ENCODE data around the gene LRCH3. TPM values are rescaled to one million over a fixed set of nuclear protein-coding genes. Genes with fewer than 3 reads are reported as not detected.
A peak's percentile ranks its signal among the peaks of the same experiment; 100 is the strongest.

Gene LRCH3
- total and polyA plus RNA-seq, 9 of the 15 experiments (the other 6 are each of a cell fraction or from before 2014, with no cell fraction given) = 4.6 to 75.3 (median 30.3) TPM

DNA sequence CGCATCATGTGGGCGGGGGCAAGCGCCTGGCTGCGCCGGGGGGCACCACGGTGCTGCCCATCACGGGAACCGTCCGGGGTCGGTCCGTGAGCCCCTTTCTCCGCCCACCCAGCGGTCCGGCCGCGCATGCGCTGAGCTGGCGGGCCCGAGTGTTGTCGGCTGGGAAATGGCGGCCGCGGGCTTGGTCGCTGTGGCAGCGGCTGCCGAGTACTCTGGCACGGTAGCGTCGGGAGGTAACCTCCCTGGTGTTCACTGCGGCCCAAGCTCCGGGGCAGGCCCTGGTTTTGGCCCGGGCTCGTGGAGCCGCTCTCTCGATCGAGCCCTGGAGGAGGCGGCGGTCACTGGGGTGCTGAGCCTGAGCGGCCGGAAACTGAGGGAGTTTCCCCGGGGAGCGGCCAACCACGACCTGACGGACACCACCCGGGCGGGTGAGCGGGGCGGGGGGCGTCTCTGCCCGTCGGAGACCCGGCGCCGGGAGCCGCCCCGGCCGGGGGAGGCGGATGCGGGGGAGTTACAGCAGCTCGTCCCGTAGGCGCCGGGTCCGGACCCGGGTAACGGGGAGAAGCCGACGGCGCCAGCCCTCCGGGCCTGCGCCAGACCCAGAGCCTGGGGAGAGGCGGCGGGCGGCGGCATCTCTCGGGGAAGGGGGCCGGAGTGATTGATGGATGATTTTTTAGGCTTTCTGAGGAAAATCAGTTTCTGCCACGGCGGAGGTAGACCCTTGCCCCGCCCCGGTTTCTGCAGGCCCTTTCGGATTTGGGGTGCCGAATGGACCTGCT lies at the start of gene LRCH3 (continued):
- peak; percentile 76 for TF ChIP-seq FUS (optimal IDR thresholded peaks at IDR 0.05; ENCODE audit: low read depth, low read length)
- no peak for TF ChIP-seq THRAP3 (IDR thresholded peaks at IDR 0.05; ENCODE audit: borderline replicate concordance)
- TF ChIP-seq, protein P1, sequence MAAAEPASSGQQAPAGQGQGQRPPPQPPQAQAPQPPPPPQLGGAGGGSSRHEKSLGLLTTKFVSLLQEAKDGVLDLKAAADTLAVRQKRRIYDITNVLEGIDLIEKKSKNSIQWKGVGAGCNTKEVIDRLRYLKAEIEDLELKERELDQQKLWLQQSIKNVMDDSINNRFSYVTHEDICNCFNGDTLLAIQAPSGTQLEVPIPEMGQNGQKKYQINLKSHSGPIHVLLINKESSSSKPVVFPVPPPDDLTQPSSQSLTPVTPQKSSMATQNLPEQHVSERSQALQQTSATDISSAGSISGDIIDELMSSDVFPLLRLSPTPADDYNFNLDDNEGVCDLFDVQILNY (CRISPR knock-in tag; IDR thresholded peaks at IDR 0.05) = 0 out of 2 replicates have a peak, but pooled peaks have one; percentile 21
- peak; percentile 93 for TF ChIP-seq TBP (optimal IDR thresholded peaks at IDR 0.05; ENCODE audit: low read depth, low read length)
- TF ChIP-seq NONO (IDR thresholded peaks at IDR 0.05; ENCODE audit: low read depth in 2 of 2, low read length in 1 of 2) = peak in 1 of 2 experiments; percentile 90; a peak in 3 of 4 replicates
- 0 out of 2 replicates have a peak, but pooled peaks have one; percentile 76 for TF ChIP-seq CBX1 (IDR thresholded peaks at IDR 0.05; ENCODE audit: low read depth)
- TF ChIP-seq CAMTA2 (CRISPR knock-in tag; conservative IDR thresholded peaks at IDR 0.05) = 0 out of 2 replicates have a peak, but pooled peaks have one; percentile 34
- TF ChIP-seq, protein P2, sequence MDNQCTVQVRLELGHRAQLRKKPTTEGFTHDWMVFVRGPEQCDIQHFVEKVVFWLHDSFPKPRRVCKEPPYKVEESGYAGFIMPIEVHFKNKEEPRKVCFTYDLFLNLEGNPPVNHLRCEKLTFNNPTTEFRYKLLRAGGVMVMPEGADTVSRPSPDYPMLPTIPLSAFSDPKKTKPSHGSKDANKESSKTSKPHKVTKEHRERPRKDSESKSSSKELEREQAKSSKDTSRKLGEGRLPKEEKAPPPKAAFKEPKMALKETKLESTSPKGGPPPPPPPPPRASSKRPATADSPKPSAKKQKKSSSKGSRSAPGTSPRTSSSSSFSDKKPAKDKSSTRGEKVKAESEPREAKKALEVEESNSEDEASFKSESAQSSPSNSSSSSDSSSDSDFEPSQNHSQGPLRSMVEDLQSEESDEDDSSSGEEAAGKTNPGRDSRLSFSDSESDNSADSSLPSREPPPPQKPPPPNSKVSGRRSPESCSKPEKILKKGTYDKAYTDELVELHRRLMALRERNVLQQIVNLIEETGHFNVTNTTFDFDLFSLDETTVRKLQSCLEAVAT (IDR thresholded peaks at IDR 0.05) = peak in 1 of 2 experiments; percentile 23; a peak in 1 of 4 replicates
- TF ChIP-seq, protein P3, sequence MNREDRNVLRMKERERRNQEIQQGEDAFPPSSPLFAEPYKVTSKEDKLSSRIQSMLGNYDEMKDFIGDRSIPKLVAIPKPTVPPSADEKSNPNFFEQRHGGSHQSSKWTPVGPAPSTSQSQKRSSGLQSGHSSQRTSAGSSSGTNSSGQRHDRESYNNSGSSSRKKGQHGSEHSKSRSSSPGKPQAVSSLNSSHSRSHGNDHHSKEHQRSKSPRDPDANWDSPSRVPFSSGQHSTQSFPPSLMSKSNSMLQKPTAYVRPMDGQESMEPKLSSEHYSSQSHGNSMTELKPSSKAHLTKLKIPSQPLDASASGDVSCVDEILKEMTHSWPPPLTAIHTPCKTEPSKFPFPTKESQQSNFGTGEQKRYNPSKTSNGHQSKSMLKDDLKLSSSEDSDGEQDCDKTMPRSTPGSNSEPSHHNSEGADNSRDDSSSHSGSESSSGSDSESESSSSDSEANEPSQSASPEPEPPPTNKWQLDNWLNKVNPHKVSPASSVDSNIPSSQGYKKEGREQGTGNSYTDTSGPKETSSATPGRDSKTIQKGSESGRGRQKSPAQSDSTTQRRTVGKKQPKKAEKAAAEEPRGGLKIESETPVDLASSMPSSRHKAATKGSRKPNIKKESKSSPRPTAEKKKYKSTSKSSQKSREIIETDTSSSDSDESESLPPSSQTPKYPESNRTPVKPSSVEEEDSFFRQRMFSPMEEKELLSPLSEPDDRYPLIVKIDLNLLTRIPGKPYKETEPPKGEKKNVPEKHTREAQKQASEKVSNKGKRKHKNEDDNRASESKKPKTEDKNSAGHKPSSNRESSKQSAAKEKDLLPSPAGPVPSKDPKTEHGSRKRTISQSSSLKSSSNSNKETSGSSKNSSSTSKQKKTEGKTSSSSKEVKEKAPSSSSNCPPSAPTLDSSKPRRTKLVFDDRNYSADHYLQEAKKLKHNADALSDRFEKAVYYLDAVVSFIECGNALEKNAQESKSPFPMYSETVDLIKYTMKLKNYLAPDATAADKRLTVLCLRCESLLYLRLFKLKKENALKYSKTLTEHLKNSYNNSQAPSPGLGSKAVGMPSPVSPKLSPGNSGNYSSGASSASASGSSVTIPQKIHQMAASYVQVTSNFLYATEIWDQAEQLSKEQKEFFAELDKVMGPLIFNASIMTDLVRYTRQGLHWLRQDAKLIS (CRISPR knock-in tag; IDR thresholded peaks at IDR 0.05) = peak; percentile 86; the same call in 1 of the 2 replicates
- TF ChIP-seq GABPA (tag; conservative IDR thresholded peaks at IDR 0.05; ENCODE audit: low read depth) = peak; percentile 68; the same call in 1 of the 2 replicates
- no peak for TF ChIP-seq MTA2 (IDR thresholded peaks at IDR 0.05; ENCODE audit: low read depth)
- TF ChIP-seq XRCC5 (IDR thresholded peaks at IDR 0.05; ENCODE audit: low read depth, low read length) = 0 out of 2 replicates have a peak, but pooled peaks have one; percentile 28
- TF ChIP-seq ZNF124 (CRISPR knock-in tag; IDR thresholded peaks at IDR 0.05) = 0 out of 2 replicates have a peak, but pooled peaks have one; percentile 67
- 0 out of 2 replicates have a peak, but pooled peaks have one; percentile 71 for TF ChIP-seq MTA3 (IDR thresholded peaks at IDR 0.05; ENCODE audit: borderline replicate concordance)
- 0 out of 2 replicates have a peak, but pooled peaks have one; percentile 81 for TF ChIP-seq FOXK1 (CRISPR knock-in tag; IDR thresholded peaks at IDR 0.05; ENCODE audit: borderline replicate concordance)
- TF ChIP-seq FOXP1 (CRISPR knock-in tag; IDR thresholded peaks at IDR 0.05) = peak; percentile 82; the same call in 1 of the 2 replicates
- TF ChIP-seq, protein P4, sequence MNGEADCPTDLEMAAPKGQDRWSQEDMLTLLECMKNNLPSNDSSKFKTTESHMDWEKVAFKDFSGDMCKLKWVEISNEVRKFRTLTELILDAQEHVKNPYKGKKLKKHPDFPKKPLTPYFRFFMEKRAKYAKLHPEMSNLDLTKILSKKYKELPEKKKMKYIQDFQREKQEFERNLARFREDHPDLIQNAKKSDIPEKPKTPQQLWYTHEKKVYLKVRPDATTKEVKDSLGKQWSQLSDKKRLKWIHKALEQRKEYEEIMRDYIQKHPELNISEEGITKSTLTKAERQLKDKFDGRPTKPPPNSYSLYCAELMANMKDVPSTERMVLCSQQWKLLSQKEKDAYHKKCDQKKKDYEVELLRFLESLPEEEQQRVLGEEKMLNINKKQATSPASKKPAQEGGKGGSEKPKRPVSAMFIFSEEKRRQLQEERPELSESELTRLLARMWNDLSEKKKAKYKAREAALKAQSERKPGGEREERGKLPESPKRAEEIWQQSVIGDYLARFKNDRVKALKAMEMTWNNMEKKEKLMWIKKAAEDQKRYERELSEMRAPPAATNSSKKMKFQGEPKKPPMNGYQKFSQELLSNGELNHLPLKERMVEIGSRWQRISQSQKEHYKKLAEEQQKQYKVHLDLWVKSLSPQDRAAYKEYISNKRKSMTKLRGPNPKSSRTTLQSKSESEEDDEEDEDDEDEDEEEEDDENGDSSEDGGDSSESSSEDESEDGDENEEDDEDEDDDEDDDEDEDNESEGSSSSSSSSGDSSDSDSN (IDR thresholded peaks at IDR 0.05; ENCODE audit: borderline replicate concordance in 1 of 2, low read depth in 2 of 2, low read length in 2 of 2) = peak; percentile 97 to 98
